Head of caudate nucleus (tissue), 42 donors: ENCODE data around the gene GRM6.
A peak's percentile ranks its signal among the peaks of the same experiment; 100 is the strongest.

Experiments
- DNase-seq, 42 donors: peaks; one replicate each; pipeline versions ENCODE4 v3.0.0 to v3.0.0-alpha.2; 2020 to 2021; ENCODE audit warnings: mixed read lengths in 7 of 42
- intact Hi-C: fragments of 100-400 bp; cut with DNase I; formaldehyde crosslinking; loops from one replicate; pipeline ENCODE4 v1.15.0; 2022

Gene GRM6

GRCh38 chr5:178994580-178995340 lies at the start of gene GRM6:
Gene GRM6 (minus strand): TSS chr5:178995320. CDS start chr5:178994944, 376 bp downstream.
- intact Hi-C loops: no loop called here
- no peak for DNase-seq

- no peak for DNase-seq
- intact Hi-C loops: no loop called here
Measured at GRCh38 chr5:179044765-179045164, 49.6 kb upstream of the GRM6 start.

GRCh38 chr5:179033004-179033580 lies 38.0 kb upstream of the GRM6 start:
- no peak for DNase-seq
- intact Hi-C loops: no loop called here

GRCh38 chr5:179023528-179024189 lies 28.5 kb upstream of the GRM6 start, which contains the start of gene ZNF879:
Gene ZNF879 (plus strand): TSS chr5:179023804. CDS start chr5:179025005, 1,201 bp downstream.
- peak; percentile 88 to 99 (median 96) for DNase-seq
- intact Hi-C loops: loop anchor here (2.0 to 10.0 kb wide), 2 partner anchors 83 to 289 kb away; partner anchors contain the start of genes ZNF354A and ZNF454

- intact Hi-C loops: no loop called here
Measured at GRCh38 chr5:179008667-179009066, 13.5 kb upstream of the GRM6 start.

GRCh38 chr5:179006564-179006963 lies 11.4 kb upstream of the GRM6 start:
- intact Hi-C loops: no loop called here
- DNase-seq: no peak

More at GRCh38 chr5:179008667-179009066, 13.5 kb upstream of the GRM6 start:
- no peak for DNase-seq

GRCh38 chr5:178998441-178998840 lies 3.3 kb upstream of the GRM6 start:
- intact Hi-C loops: no loop called here
- no peak for DNase-seq

GRCh38 chr5:178997191-178997590 lies 2.1 kb upstream of the GRM6 start:
- intact Hi-C loops: no loop called here
- no peak for DNase-seq

GRCh38 chr5:178996156-178996555 lies 1.0 kb upstream of the GRM6 start:
- intact Hi-C loops: no loop called here
- DNase-seq: no peak

GRCh38 chr5:178995341-178995690 lies 196 bp upstream of the GRM6 start:
- intact Hi-C loops: no loop called here
- no peak for DNase-seq

- peak in 1 of 42 donors; percentile 27 for DNase-seq
- intact Hi-C loops: no loop called here
Measured at GRCh38 chr5:178993955-178994579, 1.1 kb downstream of the GRM6 start.

- intact Hi-C loops: no loop called here
- peak in 1 of 42 donors; percentile 27 for DNase-seq
Measured at GRCh38 chr5:178993236-178993765, 1.8 kb downstream of the GRM6 start.

GRCh38 chr5:178992291-178992895 lies 2.7 kb downstream of the GRM6 start:
- no peak for DNase-seq
- intact Hi-C loops: no loop called here

GRCh38 chr5:178991190-178992145 lies 3.7 kb downstream of the GRM6 start:
- intact Hi-C loops: no loop called here
- peak in 1 of 42 donors; percentile 28 for DNase-seq

- intact Hi-C loops: no loop called here
- peak in 1 of 42 donors; percentile 7 for DNase-seq
Measured at GRCh38 chr5:178990491-178990890, 4.6 kb downstream of the GRM6 start.

- no peak for DNase-seq
- intact Hi-C loops: no loop called here
Measured at GRCh38 chr5:178989311-178989710, 5.8 kb downstream of the GRM6 start.

GRCh38 chr5:178988436-178989220 lies 6.5 kb downstream of the GRM6 start:
- intact Hi-C loops: no loop called here
- DNase-seq: peak in 1 of 42 donors; percentile 25
